GM10266 (cell line): Measurements from ENCODE around the gene DPYD.

Experiments used
- DNase-seq: peaks from one replicate; pipeline ENCODE4 v3.0.0; 2012; ENCODE audit errors: extremely low spot score
- TF ChIP-seq, protein P1 (sequence below): IDR thresholded peaks from 2 replicates; pipeline ENCODE4 v1.5.1; 2012; ENCODE audit warnings: mild to moderate bottlenecking, low read depth; ENCODE audit not compliant: control insufficient read depth, insufficient read depth; ENCODE audit errors: missing control alignments

DPYD gene

DNA sequence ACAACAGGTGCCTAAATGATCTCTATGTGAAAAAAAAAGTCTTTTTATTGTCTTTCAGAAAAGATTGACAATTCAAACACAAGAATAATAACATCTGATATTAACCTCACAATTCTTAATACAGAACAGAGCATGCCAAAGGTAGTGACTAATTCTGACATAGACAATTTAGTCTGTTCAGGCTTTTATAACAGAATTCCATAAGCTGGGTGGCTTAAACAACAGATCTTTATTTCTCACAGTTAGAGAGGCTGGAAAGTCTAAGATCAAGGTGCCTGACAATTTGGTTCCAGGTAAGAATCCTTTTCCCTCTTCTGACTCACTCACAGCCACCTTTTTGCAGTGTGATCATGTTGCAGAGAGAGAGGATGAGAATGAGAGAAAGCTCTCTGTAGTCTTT, 27.0 kb downstream of the DPYD start:
- TF ChIP-seq, protein P1, sequence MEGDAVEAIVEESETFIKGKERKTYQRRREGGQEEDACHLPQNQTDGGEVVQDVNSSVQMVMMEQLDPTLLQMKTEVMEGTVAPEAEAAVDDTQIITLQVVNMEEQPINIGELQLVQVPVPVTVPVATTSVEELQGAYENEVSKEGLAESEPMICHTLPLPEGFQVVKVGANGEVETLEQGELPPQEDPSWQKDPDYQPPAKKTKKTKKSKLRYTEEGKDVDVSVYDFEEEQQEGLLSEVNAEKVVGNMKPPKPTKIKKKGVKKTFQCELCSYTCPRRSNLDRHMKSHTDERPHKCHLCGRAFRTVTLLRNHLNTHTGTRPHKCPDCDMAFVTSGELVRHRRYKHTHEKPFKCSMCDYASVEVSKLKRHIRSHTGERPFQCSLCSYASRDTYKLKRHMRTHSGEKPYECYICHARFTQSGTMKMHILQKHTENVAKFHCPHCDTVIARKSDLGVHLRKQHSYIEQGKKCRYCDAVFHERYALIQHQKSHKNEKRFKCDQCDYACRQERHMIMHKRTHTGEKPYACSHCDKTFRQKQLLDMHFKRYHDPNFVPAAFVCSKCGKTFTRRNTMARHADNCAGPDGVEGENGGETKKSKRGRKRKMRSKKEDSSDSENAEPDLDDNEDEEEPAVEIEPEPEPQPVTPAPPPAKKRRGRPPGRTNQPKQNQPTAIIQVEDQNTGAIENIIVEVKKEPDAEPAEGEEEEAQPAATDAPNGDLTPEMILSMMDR, result no peak
- DNase-seq, result no peak

DNA sequence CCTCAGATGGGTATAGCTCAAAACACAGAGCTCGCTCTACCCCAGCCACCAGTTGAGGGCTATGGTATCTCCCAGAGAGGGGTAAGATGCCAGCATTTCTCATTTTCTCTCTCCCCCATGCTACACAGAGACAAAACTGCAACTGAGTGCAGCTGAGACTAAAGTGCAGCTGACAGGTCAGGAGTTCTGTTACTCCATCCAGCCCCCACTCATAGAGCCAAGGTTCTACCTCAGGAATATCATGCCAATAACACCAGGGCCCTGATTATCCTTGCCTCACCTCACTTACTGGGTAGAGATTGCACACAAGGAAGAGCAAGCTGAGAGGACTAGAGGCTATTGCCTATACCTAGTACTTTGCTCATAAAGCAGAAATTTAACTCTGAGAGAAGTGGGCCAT, 34.6 kb downstream of the DPYD start:
- DNase-seq, result no peak
- TF ChIP-seq, protein P1, result no peak

DNA sequence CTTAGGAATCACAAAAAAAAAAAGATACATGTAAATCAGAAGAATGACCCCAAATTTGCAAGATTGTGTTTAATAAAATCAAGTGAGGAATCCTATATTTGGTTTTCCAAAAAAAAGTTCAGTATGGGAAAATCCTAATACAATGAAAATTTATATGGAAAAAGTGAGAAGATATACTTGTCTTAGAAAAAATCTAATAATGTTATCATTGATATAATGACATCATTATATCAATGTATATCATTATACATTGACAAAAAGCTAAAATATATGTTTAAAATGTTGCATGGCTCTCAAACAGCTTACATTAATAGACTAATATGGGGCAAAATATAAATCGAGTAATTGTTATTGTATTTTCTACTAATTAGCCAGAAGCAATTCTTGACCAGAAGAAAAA, 37.0 kb downstream of the DPYD start:
- TF ChIP-seq, protein P1, result no peak

DNA sequence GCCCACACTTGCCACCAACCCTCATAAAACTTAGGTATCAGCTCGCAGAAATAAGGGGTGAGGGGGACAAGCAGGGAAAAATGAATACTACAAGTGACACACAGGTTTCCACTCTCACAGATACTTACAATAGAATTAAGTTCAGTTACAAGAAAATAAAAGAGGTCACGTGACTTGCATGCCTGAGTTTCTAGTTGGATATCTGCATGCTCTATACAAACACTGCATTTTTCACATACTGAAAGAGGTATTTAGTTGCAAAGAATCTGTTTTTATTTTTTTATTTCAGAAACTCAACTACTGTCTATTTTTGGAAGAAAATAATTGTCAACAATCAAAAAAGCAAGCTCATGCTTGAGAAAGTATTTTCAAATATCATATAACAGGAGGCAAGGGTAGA, 43.5 kb downstream of the DPYD start:
- no peak for DNase-seq
- TF ChIP-seq, protein P1, result no peak

More for the DNA sequence above, 37.0 kb downstream of the DPYD start:
- DNase-seq, result no peak

DNA sequence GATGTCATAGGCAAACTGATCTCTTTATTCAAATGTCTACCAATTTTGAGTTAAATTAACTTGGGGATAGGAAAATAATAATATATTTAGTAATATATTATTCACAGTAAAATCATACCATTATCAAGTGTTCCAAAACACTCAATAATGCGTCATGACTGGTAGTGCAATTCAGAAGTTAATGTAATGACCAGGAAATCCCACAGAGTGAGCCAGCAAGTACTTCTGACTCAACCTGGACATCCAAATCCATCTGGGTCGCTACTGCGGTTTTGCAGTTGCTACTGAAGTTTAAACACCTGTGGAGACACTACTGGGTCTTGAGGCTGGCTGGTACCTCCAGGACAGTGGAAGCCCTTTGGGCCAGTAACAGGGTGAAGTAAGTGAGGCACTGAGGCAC, 44.8 kb downstream of the DPYD start:
- no peak for DNase-seq
- TF ChIP-seq, protein P1, result no peak

DNA sequence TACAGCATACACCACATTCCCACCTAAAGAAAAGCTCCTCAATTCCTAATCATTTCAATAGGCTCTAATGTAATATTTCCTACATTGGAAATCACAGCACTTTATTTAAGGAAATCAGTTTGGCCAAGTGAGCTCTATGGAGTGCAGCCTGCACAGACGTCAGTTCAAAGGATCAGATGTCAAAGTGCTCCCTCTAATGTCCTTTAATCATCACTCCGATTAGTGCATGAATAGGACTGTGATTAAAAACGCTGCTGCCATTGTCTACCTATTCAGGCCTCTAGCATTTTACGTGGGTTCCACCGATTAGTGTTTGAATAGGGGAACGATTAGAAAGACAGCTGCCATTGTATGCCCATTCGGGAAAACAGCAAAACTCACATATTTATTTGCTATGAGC, 50.2 kb downstream of the DPYD start:
- DNase-seq, result no peak
- TF ChIP-seq, protein P1, result no peak

DNA sequence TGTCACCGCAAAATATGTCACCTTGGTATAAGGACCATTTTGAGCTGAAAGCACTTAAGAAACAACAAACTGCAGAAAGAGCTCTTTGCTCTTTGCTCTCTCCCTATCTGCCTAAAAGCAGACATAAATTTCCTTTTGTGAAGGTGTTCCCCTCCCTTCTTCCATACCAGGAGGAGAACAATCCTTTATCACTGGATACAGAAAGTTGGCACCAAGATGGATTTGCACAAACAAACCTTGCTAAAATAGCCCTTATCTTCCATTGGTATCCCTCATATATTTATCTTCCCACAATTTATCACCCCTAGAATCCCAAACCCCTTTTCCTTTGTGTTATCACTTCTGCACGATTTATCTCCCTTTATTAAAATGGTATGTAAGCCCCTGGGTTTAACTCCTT, 51.4 kb downstream of the DPYD start:
- TF ChIP-seq, protein P1, result no peak
- no peak for DNase-seq
